ENCODE results near the gene ZNF385B.

- TF ChIP-seq, protein P1, sequence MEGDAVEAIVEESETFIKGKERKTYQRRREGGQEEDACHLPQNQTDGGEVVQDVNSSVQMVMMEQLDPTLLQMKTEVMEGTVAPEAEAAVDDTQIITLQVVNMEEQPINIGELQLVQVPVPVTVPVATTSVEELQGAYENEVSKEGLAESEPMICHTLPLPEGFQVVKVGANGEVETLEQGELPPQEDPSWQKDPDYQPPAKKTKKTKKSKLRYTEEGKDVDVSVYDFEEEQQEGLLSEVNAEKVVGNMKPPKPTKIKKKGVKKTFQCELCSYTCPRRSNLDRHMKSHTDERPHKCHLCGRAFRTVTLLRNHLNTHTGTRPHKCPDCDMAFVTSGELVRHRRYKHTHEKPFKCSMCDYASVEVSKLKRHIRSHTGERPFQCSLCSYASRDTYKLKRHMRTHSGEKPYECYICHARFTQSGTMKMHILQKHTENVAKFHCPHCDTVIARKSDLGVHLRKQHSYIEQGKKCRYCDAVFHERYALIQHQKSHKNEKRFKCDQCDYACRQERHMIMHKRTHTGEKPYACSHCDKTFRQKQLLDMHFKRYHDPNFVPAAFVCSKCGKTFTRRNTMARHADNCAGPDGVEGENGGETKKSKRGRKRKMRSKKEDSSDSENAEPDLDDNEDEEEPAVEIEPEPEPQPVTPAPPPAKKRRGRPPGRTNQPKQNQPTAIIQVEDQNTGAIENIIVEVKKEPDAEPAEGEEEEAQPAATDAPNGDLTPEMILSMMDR (IDR thresholded peaks at IDR 0.05 in 4 of 5, conservative IDR thresholded peaks at IDR 0.05 in 1 of 5): no peak
- TF ChIP-seq POLR2A (IDR thresholded peaks at IDR 0.05): no peak
Observed at GRCh38 chr2:179809606-179810005, 51.8 kb downstream of the ZNF385B start.
